Measurements from ENCODE around the gene DBNL.
"Not testable (repeated sequence)": the region's sequence is repeated elsewhere in the genome, so short reads cannot be mapped to it uniquely, and the experiment has no call there.

Gene DBNL

GRCh38 chr7:44044315-44045225, at the start of gene DBNL:
Gene DBNL (plus strand): TSS chr7:44044702. CDS start chr7:44044738, 36 bp downstream.
- peak; percentile 82 for DNase-seq

- not testable (repeated sequence) for DNase-seq
Measured at GRCh38 chr7:43997532-43997931, 47.0 kb upstream of the DBNL start, which contains the start of gene SPDYE1. Gene SPDYE1 (plus strand): TSS chr7:43997897. CDS start chr7:43999950, 2,053 bp downstream.

- DNase-seq: not testable (repeated sequence)
Measured at GRCh38 chr7:44012081-44012480, 32.4 kb upstream of the DBNL start.

GRCh38 chr7:44015090-44015489, 29.4 kb upstream of the DBNL start:
- not testable (repeated sequence) for DNase-seq

- peak; percentile 96 for DNase-seq
Measured at GRCh38 chr7:44018857-44019807, 25.4 kb upstream of the DBNL start.

GRCh38 chr7:44019825-44020224, 24.7 kb upstream of the DBNL start:
- DNase-seq: not testable (repeated sequence)

- not testable (repeated sequence) for DNase-seq
Measured at GRCh38 chr7:44022069-44022468, 22.4 kb upstream of the DBNL start.

- DNase-seq: not testable (repeated sequence)
Measured at GRCh38 chr7:44022796-44023467, 21.6 kb upstream of the DBNL start.

GRCh38 chr7:44029433-44029832, 15.1 kb upstream of the DBNL start:
- not testable (repeated sequence) for DNase-seq

GRCh38 chr7:44030029-44030428, 14.5 kb upstream of the DBNL start:
- not testable (repeated sequence) for DNase-seq

GRCh38 chr7:44031319-44031718, 13.2 kb upstream of the DBNL start:
- DNase-seq: not testable (repeated sequence)

- not testable (repeated sequence) for DNase-seq
Measured at GRCh38 chr7:44032031-44032430, 12.5 kb upstream of the DBNL start.

GRCh38 chr7:44033971-44034844, 10.3 kb upstream of the DBNL start:
- DNase-seq: not testable (repeated sequence)

- DNase-seq: not testable (repeated sequence)
Measured at GRCh38 chr7:44036364-44036763, 8.1 kb upstream of the DBNL start.

- DNase-seq: not testable (repeated sequence)
Measured at GRCh38 chr7:44037951-44038350, 6.6 kb upstream of the DBNL start.

GRCh38 chr7:44038553-44038952, 5.9 kb upstream of the DBNL start:
- not testable (repeated sequence) for DNase-seq

- not testable (repeated sequence) for DNase-seq
Measured at GRCh38 chr7:44038961-44039558, 5.4 kb upstream of the DBNL start.

GRCh38 chr7:44039800-44040492, 4.6 kb upstream of the DBNL start:
- not testable (repeated sequence) for DNase-seq

- DNase-seq: not testable (repeated sequence)
Measured at GRCh38 chr7:44040493-44040891, 4.0 kb upstream of the DBNL start.

- no peak for DNase-seq
Measured at GRCh38 chr7:44042221-44042620, 2.3 kb upstream of the DBNL start.
